HL-60 (cell line): ENCODE measurements around the gene ZNF726.

Source experiments
- GABPA ChIP-seq: IDR thresholded peaks from 2 replicates; pipeline ENCODE4 v1.6.1; 2012; ENCODE audit warnings: low read depth
- POLR2AphosphoS5 ChIP-seq: IDR thresholded peaks from 2 replicates; pipeline ENCODE4 v1.6.1; 2012; ENCODE audit warnings: low read depth
- SPI1 ChIP-seq: IDR thresholded peaks from 2 replicates; pipeline ENCODE4 v1.6.1; 2012; ENCODE audit warnings: low read depth, mild to moderate bottlenecking, borderline replicate concordance
- TF ChIP-seq, protein P1 (sequence below): IDR thresholded peaks from one replicate; pipeline ENCODE4 v1.5.1; 2011; ENCODE audit warnings: low read length, control low read depth, inconsistent platforms; ENCODE audit not compliant: insufficient read depth

DNA sequence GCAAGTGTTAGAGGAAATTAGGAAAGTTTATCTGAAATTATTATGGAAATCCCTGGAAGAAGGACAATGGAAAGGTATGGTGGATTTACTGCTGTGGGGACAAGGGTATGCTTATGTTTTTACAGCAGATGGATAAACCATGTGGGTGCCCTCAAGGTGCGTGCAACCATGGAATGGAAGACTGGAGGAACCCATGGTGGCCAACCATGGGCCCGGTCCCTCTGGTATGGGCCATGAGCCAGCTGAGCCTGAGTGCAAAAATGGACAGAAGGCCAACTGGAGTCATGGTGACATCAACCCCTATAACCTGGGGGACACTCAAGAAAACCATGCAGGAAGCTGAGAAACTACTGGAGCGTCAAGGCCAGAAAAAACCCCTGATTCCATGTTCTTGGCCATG lies 46.1 kb upstream of the ZNF726 start:
- TF ChIP-seq POLR2AphosphoS5 (no peak), SPI1 (no peak), GABPA (no peak)
- TF ChIP-seq, protein P1, sequence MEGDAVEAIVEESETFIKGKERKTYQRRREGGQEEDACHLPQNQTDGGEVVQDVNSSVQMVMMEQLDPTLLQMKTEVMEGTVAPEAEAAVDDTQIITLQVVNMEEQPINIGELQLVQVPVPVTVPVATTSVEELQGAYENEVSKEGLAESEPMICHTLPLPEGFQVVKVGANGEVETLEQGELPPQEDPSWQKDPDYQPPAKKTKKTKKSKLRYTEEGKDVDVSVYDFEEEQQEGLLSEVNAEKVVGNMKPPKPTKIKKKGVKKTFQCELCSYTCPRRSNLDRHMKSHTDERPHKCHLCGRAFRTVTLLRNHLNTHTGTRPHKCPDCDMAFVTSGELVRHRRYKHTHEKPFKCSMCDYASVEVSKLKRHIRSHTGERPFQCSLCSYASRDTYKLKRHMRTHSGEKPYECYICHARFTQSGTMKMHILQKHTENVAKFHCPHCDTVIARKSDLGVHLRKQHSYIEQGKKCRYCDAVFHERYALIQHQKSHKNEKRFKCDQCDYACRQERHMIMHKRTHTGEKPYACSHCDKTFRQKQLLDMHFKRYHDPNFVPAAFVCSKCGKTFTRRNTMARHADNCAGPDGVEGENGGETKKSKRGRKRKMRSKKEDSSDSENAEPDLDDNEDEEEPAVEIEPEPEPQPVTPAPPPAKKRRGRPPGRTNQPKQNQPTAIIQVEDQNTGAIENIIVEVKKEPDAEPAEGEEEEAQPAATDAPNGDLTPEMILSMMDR: no peak
